Activated CD4-positive, alpha-beta T cell treated with anti-CD3 and anti-CD28 coated beads, Interleukin-2, amount 50 U/mL, for 48 hours (primary cell): ENCODE data around the gene FAM174A.
A peak's percentile ranks its signal among the peaks of the same experiment; 100 is the strongest.

Experiments used
- DNase-seq, 2 experiments: peaks; one replicate each; pipeline ENCODE4 v3.0.0-alpha.2; 2020

Gene FAM174A

DNA sequence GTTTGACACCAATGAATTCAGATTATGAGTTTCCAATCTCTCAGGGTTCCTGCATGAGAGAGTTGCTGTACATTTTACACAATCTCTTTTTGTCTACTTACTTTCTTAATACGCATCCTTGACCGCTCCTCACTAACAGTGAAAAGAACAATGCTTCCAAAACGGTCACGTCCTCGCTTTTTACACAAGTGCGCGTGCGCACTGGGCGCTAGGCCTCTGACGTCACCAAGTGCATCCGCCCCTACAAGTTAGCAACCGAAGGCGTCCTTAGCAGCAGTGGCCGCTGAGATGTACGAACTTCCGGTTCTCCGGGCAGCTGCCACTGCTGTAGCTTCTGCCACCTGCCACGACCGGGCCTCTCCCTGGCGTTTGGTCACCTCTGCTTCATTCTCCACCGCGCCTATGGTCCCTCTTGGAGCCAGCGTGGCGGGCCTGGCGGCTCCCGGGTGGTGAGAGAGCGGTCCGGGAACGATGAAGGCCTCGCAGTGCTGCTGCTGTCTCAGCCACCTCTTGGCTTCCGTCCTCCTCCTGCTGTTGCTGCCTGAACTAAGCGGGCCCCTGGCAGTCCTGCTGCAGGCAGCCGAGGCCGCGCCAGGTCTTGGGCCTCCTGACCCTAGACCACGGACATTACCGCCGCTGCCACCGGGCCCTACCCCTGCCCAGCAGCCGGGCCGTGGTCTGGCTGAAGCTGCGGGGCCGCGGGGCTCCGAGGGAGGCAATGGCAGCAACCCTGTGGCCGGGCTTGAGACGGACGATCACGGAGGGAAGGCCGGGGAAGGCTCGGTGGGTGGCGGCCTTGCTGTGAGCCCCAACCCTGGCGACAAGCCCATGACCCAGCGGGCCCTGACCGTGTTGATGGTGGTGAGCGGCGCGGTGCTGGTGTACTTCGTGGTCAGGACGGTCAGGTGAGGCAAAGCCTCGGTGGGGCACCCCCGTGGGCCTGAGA is at the start of gene FAM174A:
Gene FAM174A, plus strand, starts transcription at position 315 of the 946 bp plus-strand sequence. Its CDS starts 157 bp downstream, at position 472.
- peak; percentile 93 to 94 for DNase-seq

DNA sequence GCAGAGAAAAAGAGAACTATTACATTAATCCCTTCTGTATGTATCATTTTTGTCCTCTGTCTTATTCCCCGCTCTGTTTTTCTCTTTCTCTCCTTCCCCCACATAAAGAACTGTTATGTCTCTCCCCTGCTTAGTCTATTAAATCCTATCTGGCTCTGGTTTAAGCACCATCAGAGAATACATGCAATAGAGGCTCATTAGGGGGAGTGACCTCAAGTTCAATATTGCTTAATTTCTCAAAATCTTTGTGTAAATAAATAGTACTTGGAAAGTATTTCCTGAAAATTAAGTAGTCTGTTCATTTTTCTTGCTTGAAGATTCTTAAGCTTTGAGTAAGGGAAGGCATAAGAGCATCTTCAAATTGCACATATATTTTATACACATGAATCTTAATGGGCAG is 41.2 kb upstream of the FAM174A start:
- no peak for DNase-seq

DNA sequence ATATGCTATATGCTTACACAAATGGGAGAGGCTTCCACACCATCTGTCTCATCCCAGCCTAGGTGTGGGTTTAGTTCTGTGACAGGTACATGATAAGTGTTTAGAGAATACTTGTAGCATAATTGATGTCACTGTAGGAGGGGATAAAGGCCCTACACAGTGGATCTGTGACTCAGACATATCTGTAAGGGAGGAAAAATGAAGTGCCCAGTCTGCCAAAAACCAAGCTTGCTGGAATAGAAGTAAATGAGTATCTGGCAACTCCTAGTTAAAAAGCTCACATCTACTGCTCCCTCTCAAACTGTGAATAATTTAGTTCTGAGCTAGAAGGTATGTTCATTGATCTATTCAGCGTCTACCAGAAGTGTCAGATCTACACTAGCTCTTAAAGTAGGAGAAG is 38.9 kb upstream of the FAM174A start:
- no peak for DNase-seq

- no peak for DNase-seq
Measured at GRCh38 chr5:100502684-100503083, 32.5 kb upstream of the FAM174A start.

- no peak for DNase-seq
Measured at GRCh38 chr5:100505984-100506670, 29.0 kb upstream of the FAM174A start.

DNA sequence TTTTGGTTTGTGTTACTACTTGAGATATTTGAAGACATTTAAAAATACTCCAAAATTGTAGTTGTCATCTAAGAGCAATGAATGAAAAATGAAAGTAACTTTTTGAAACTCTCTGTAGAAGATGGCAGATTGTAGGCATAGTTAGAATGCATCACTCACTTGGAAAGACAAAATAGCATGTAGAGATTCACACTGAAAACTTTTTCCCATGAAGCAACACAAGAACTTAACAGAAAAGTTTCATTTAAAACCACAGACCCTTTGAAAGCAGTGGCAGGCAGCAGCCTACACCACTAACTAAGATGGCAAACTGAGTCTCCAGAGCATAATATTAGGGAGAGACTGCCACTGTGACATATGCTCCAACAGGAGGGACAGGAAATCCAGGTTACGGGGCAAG is 18.9 kb upstream of the FAM174A start:
- DNase-seq = no peak

GRCh38 chr5:100517301-100517974 is 17.7 kb upstream of the FAM174A start:
- no peak for DNase-seq

DNA sequence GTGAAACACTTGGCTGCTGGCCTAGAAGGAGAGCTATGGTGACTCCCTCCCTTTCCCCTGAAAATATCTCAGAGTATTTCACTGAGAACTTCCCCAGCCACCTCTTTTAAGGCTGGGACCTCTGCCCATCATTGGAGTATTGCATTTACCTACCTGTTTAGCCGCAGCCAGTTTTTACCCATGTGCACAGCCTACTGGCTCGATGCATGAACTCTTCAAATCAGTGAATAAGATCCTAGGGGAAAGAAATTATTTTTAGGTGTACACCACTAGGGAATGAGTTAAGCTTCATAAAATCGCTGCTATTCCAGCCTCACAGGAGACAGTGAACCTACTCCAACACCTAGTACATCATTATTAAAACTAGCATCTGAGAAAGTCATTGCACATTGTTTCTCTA is 16.8 kb upstream of the FAM174A start:
- DNase-seq = no peak

DNA sequence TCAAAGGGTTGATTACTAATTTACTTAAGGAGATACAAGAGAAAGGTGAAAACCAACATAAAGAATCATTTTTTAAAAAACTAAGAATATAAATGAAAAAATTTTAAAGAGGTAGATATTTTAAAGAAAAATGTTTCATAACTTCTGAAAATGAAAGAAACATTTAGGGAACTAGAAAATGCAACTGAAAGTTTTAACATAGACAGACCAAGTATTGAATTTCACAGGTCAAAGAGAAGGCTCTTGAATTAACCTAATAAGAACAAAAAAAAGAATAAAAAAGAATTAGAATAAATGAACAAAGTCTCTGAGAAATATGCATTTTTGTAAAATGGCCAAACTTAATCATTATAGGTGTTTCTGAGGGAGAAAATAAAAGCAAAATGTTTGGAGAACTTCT is 16.1 kb upstream of the FAM174A start:
- no peak for DNase-seq

- no peak for DNase-seq
Measured at GRCh38 chr5:100520348-100520747, 14.8 kb upstream of the FAM174A start.

DNA sequence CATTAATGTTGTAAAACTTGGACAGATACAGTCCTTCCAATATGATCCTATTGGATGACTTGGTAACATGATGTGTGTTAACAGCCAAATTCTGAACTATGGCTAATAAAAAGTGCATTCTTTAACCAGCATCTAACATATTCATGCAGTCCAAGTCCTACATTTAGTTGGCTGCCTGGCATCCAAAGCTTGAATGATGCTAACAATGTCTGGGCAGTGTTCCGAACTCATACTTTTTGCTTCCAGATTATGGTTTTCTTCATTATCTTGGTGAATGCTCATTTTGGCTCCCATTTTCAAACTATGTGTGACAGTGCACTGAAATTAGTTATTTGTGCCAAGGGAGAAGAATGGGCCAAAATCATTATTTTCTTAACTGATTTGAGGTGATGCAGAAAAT is 2.8 kb downstream of the FAM174A start:
- no peak for DNase-seq

- DNase-seq = no peak
Measured at GRCh38 chr5:100539519-100539918, 4.3 kb downstream of the FAM174A start.

DNA sequence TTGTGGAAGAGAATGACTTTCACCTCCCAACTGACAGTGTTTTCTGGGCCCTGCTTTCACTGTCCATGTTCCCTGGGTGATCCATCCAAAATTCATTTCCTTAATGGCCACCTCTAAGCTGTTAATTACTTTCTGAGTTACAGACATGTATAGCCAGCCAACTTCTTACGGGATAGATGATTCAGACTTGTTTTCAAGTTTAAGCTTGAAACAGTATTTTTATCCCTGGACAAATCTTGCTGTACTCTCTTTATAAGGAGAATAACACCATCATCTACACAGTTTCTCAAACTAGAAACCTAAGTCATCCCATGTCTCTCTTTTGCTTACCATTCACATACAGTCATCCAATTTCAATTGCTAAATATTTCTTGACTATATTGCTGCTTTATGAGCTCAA is 6.9 kb downstream of the FAM174A start:
- DNase-seq = no peak

- DNase-seq = no peak
Measured at GRCh38 chr5:100546001-100546400, 10.8 kb downstream of the FAM174A start.

DNA sequence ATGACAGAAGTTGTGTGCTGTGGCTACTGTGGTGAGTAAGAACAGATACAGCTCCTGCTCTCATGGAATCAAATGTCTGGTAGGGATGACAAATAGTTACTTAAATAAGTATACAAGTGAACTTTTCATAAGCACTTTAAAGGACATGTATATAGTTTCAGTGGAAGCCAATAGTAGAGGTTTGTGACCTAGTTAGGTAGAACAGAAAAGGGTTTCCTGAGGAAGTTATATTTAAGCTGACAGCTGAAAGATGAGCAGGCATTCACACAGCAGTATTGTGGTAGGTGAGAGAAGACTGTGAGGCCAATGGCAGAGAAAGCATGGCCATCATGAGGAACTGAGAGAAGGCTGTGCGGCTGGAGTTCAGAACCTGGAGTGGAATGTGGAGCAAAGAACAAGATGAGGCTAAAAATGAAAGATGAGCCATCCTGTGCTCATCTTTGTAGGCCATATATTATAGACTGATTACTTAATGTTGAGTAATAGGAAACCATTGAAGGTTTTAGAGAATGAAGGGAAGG is 15.4 kb downstream of the FAM174A start:
- DNase-seq = peak in 1 of 2 experiments; percentile 7

GRCh38 chr5:100551183-100551582 is 16.0 kb downstream of the FAM174A start:
- DNase-seq = no peak

DNA sequence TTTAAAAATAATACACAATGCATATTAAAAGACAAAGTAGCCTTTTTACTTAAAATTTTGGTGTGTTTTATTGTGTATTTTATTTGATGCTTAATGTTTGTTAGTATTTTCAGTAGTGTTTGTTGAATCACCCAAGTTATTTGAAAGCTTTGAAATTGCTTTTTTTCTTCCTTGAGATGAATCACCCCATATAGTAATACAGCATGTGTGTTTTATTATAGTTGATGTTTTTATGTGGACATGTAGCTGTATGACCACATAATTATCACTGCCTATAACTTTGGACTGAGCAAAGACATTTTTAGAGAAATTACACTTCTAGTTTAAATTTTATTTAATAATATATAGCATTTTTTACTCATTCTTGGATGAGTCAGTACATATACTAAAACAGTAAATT is 18.0 kb downstream of the FAM174A start:
- DNase-seq = no peak

- DNase-seq = no peak
Measured at GRCh38 chr5:100560860-100561259, 25.7 kb downstream of the FAM174A start.

DNA sequence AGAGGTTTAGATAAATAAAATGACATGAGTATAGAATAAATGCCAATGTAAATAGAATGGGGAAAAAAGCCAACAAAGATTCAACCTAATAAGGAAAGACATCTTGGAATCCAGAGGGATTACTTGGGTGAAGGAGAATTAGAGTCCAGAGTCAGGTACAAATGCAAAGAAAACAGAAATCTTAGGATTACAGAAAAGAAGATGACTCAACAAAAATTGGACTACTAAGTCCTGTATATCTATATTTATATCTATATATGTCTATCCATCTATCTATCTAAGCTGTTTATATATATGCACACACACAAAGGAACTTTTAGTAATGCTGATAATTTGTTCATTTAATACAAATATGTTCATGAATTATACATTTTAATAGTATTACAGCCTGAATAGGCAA is 27.6 kb downstream of the FAM174A start:
- DNase-seq = no peak

GRCh38 chr5:100566382-100567141 is 31.4 kb downstream of the FAM174A start:
- no peak for DNase-seq

DNA sequence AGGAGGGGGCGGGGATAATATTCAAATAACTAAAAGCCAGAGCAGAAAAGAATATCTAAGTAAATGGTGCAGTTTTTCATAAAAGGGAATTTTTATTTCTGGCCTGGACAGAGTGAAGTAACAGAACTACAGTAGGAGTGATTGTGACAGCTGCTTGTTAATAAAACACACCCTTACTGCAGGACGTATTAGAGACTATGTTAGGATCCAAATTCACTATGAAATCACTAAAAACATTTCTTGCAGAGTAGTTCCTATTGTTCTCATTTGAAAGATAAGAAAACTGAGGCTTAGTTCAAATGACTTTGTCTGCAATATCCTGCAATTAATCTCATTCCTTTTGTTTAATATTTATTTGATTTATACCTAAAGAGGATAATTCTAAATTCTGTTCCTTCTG is 39.5 kb downstream of the FAM174A start:
- DNase-seq = no peak

- no peak for DNase-seq
Measured at GRCh38 chr5:100575815-100576214, 40.6 kb downstream of the FAM174A start.
